Measurements from ENCODE around the gene PRRT3. TPM values are rescaled to one million over a fixed set of nuclear protein-coding genes. Genes with fewer than 3 reads are reported as not detected.

The PRRT3 gene
- total and polyA plus RNA-seq, 2 of the 13 experiments (the other 11 are each of a cell fraction or from before 2014, with no cell fraction given) = 0.22 to 0.44 TPM

- TF ChIP-seq LBX2 (CRISPR knock-in tag; IDR thresholded peaks at IDR 0.05; ENCODE audit: borderline replicate concordance) (no peak), ZFP36 (IDR thresholded peaks at IDR 0.05; ENCODE audit: borderline replicate concordance, low read depth, low read length, partially characterized antibody) (no peak), SNAPC5 (CRISPR knock-in tag; IDR thresholded peaks at IDR 0.05; ENCODE audit: borderline replicate concordance) (no peak), CENPBD1 (CRISPR knock-in tag; IDR thresholded peaks at IDR 0.05; ENCODE audit: borderline replicate concordance, low read depth) (no peak), AGO1 (IDR thresholded peaks at IDR 0.05; ENCODE audit: low read depth, low read length, poor library complexity, severe bottlenecking) (no peak), ZNF7 (CRISPR knock-in tag; IDR thresholded peaks at IDR 0.05) (no peak), IRX3 (CRISPR knock-in tag; IDR thresholded peaks at IDR 0.05; ENCODE audit: borderline replicate concordance, low read depth) (peak; percentile 61; the same call in 1 of the 2 replicates), ZNF83 (CRISPR knock-in tag; IDR thresholded peaks at IDR 0.05; ENCODE audit: borderline replicate concordance) (peak; percentile 26; the same call in 1 of the 2 replicates), ZFYVE20 (CRISPR knock-in tag; IDR thresholded peaks at IDR 0.05; ENCODE audit: borderline replicate concordance, low read depth) (no peak), ZBED4 (CRISPR knock-in tag; IDR thresholded peaks at IDR 0.05; ENCODE audit: borderline replicate concordance) (no peak), THRA (CRISPR knock-in tag; IDR thresholded peaks at IDR 0.05; ENCODE audit: borderline replicate concordance) (peak; percentile 18; the same call in 1 of the 2 replicates), PHF8 (CRISPR knock-in tag; IDR thresholded peaks at IDR 0.05) (peak; percentile 67), MTA3 (CRISPR knock-in tag; IDR thresholded peaks at IDR 0.05) (no peak), ZFP82 (CRISPR knock-in tag; IDR thresholded peaks at IDR 0.05; ENCODE audit: borderline replicate concordance) (no peak), MEF2D (CRISPR knock-in tag; IDR thresholded peaks at IDR 0.05) (peak; percentile 45; the same call in 1 of the 2 replicates), FOXC1 (CRISPR knock-in tag; IDR thresholded peaks at IDR 0.05; ENCODE audit: borderline replicate concordance) (peak; percentile 84), ZNF331 (CRISPR knock-in tag; IDR thresholded peaks at IDR 0.05) (0 out of 2 replicates have a peak, but pooled peaks have one; percentile 9), KLF16 (CRISPR knock-in tag; IDR thresholded peaks at IDR 0.05) (no peak), CSRNP2 (CRISPR knock-in tag; conservative IDR thresholded peaks at IDR 0.05; ENCODE audit: low read depth) (no peak), ZNF367 (CRISPR knock-in tag; IDR thresholded peaks at IDR 0.05; ENCODE audit: borderline replicate concordance) (no peak)
These were observed 49.6 kb downstream of the PRRT3 start, which contains the start of gene IL17RE (continued) for GRCh38 chr3:9902372-9903237.

Data from HepG2 (cell line).